Activated CD8-positive, alpha-beta memory T cell treated with anti-CD3 and anti-CD28 coated beads for 24 hours (primary cell): ENCODE results near the gene SNCB.
A peak's percentile ranks its signal among the peaks of the same experiment; 100 is the strongest.
"Not testable (repeated sequence)": the region's sequence is repeated elsewhere in the genome, so short reads cannot be mapped to it uniquely, and the experiment has no call there.

ENCODE experiments used
- DNase-seq: peaks from one replicate; pipeline ENCODE4 v3.0.0-alpha.2; 2020

The SNCB gene

GRCh38 chr5:176596689-176597416 is 33.5 kb downstream of the SNCB start:
- peak; percentile 84 for DNase-seq

GRCh38 chr5:176596069-176596644 is 34.2 kb downstream of the SNCB start:
- no peak for DNase-seq

GRCh38 chr5:176595386-176595943 is 34.9 kb downstream of the SNCB start:
- DNase-seq = no peak

GRCh38 chr5:176594554-176594953 is 35.8 kb downstream of the SNCB start:
- DNase-seq = no peak

- DNase-seq = no peak
Measured at GRCh38 chr5:176593273-176593869, 37.0 kb downstream of the SNCB start.

GRCh38 chr5:176592573-176592972 is 37.8 kb downstream of the SNCB start:
- no peak for DNase-seq

GRCh38 chr5:176591667-176592066 is 38.7 kb downstream of the SNCB start:
- not testable (repeated sequence) for DNase-seq

- DNase-seq = no peak
Measured at GRCh38 chr5:176590035-176590717, 40.2 kb downstream of the SNCB start.

GRCh38 chr5:176589039-176589769 is 41.1 kb downstream of the SNCB start:
- DNase-seq = no peak

GRCh38 chr5:176588297-176588696 is 42.0 kb downstream of the SNCB start:
- DNase-seq = no peak

GRCh38 chr5:176587398-176587797 is 42.9 kb downstream of the SNCB start:
- DNase-seq = no peak

- DNase-seq = no peak
Measured at GRCh38 chr5:176583076-176583475, 47.3 kb downstream of the SNCB start.

- DNase-seq = no peak
Measured at GRCh38 chr5:176581361-176581760, 49.0 kb downstream of the SNCB start.

- DNase-seq = no peak
Measured at GRCh38 chr5:176579323-176579722, 51.0 kb downstream of the SNCB start.

GRCh38 chr5:176578391-176578808 is 51.9 kb downstream of the SNCB start:
- DNase-seq = no peak

- DNase-seq = no peak
Measured at GRCh38 chr5:176577312-176578176, 52.8 kb downstream of the SNCB start.

GRCh38 chr5:176575488-176576422 is 54.6 kb downstream of the SNCB start:
- no peak for DNase-seq

- no peak for DNase-seq
Measured at GRCh38 chr5:176575066-176575465, 55.3 kb downstream of the SNCB start.

GRCh38 chr5:176574297-176574591 is 56.1 kb downstream of the SNCB start:
- no peak for DNase-seq

- peak; percentile 95 for DNase-seq
Measured at GRCh38 chr5:176573564-176574296, 56.6 kb downstream of the SNCB start.
